B cell (primary cell): ENCODE measurements around the gene MREG. TPM values are rescaled to one million over a fixed set of nuclear protein-coding genes. Genes with fewer than 3 reads are reported as not detected.

Experiments
- ATAC-seq: fragments of 200-7000 bp; cut with Tn5 transposase; one replicate; pipeline ENCODE4 v1.10.0; 2021; ENCODE audit warnings: low read depth, mild to moderate bottlenecking, moderate number of reproducible peaks, moderate library complexity
- CTCF ChIA-PET: fragments of 350-600 bp; sonication (Branson Sonifier 250); formaldehyde crosslinking; loops from one replicate; lab custom pipeline; 2021; ENCODE audit warnings: antibody characterized with exemption, inconsistent platforms; lab: Charles Lee
- POLR2A ChIA-PET: fragments of 350-600 bp; sonication (Branson Sonifier 250); formaldehyde crosslinking; loops from one replicate; lab custom pipeline; 2021; ENCODE audit warnings: antibody characterized with exemption; lab: Charles Lee
- DNase-seq: peaks from one replicate; pipeline ENCODE4 v3.0.0; 2013
- H2AFZ ChIP-seq: 2 replicates; pipeline ENCODE4 v1.6.1; 2012; ENCODE audit warnings: mild to moderate bottlenecking, low read depth, low read length; ENCODE audit not compliant: insufficient read depth, poor library complexity, severe bottlenecking
- H3K27ac ChIP-seq, 2 donors: 1 replicate in 1 of 2; 2 replicates in 1 of 2; pipeline ENCODE4 v1.5.1; 2012 to 2013; ENCODE audit warnings: low read length in 2 of 2, mild to moderate bottlenecking in 2 of 2, moderate library complexity in 1 of 2
- H3K27me3 ChIP-seq, 4 experiments: fragments of 200-600 bp in 1 of 4; sonication (generic) in 1 of 4; replicated peaks in 1 of 4; 1 replicate in 2 of 4; 2 replicates in 2 of 4; pipeline versions ENCODE4 v1.6.1 to v1.7.0; 2013 to 2016; ENCODE audit warnings: low read length in 3 of 4, mild to moderate bottlenecking in 2 of 4, mixed read lengths in 1 of 4, moderate library complexity in 1 of 4; ENCODE audit not compliant: insufficient read depth in 4 of 4, control insufficient read depth in 3 of 4; ENCODE audit errors: control extremely low read depth in 1 of 4
- H3K36me3 ChIP-seq, 2 experiments: replicated peaks in 1 of 2; 1 replicate in 1 of 2; 2 replicates in 1 of 2; pipeline versions ENCODE4 v1.6.1 to v1.7.1; 2013; ENCODE audit warnings: low read length in 1 of 2; ENCODE audit not compliant: insufficient read depth in 2 of 2, control insufficient read depth in 1 of 2; ENCODE audit errors: control extremely low read depth in 1 of 2, extremely low read depth in 1 of 2
- H3K4me1 ChIP-seq, 2 donors: fragments of 200-600 bp in 1 of 2; sonication (generic) in 1 of 2; 1 replicate in 1 of 2; 2 replicates in 1 of 2; pipeline versions ENCODE4 v1.5.1 to v1.6.1; 2013 to 2017; ENCODE audit warnings: low read length in 2 of 2; ENCODE audit not compliant: control insufficient read depth in 2 of 2, insufficient read depth in 2 of 2
- H3K4me2 ChIP-seq: replicated peaks from 2 replicates; pipeline ENCODE3; 2012; ENCODE audit warnings: mild to moderate bottlenecking, low read depth, low read length; ENCODE audit not compliant: poor library complexity, severe bottlenecking
- H3K4me3 ChIP-seq, 5 experiments: fragments of 200-600 bp in 1 of 5; sonication (generic) in 1 of 5; 1 replicate in 3 of 5; 2 replicates in 2 of 5; pipeline versions ENCODE4 v1.5.1 to v1.7.0; 2011 to 2016; ENCODE audit warnings: low read length in 4 of 5, mild to moderate bottlenecking in 4 of 5, low read depth in 2 of 5, control low read depth in 1 of 5, moderate library complexity in 1 of 5; ENCODE audit not compliant: insufficient read depth in 1 of 5; ENCODE audit errors: control extremely low read depth in 1 of 5, extremely low read depth in 1 of 5
- H3K79me2 ChIP-seq: fragments of 200-600 bp; sonication (generic); one replicate; pipeline ENCODE4 v1.6.0; 2016; ENCODE audit warnings: low read length; ENCODE audit not compliant: control insufficient read depth, insufficient read depth
- H3K9ac ChIP-seq: fragments of 200-600 bp; sonication (generic); 2 replicates; pipeline ENCODE4 v1.6.1; 2017; ENCODE audit warnings: mild to moderate bottlenecking, low read length, moderate library complexity
- H3K9me3 ChIP-seq, 3 donors: one replicate each; pipeline versions ENCODE4 v1.6.1 to v1.7.1; 2013; ENCODE audit warnings: low read length in 2 of 3; ENCODE audit not compliant: control insufficient read depth in 2 of 3, insufficient read depth in 1 of 3; ENCODE audit errors: control extremely low read depth in 1 of 3
- H4K20me1 ChIP-seq: 2 replicates; pipeline ENCODE4 v1.6.0; 2012; ENCODE audit warnings: mild to moderate bottlenecking, low read length; ENCODE audit not compliant: insufficient read depth, control insufficient read depth, poor library complexity, severe bottlenecking
- H3K27ac Mint-ChIP-seq: one replicate; pipeline ENCODE4 v1.8.0; 2021; ENCODE audit warnings: mixed read lengths
- H3K27me3 Mint-ChIP-seq: one replicate; pipeline ENCODE4 v1.8.0; 2021; ENCODE audit warnings: mixed read lengths
- H3K4me1 Mint-ChIP-seq: one replicate; pipeline ENCODE4 v1.8.0; 2021; ENCODE audit warnings: mixed read lengths
- H3K4me3 Mint-ChIP-seq: one replicate; pipeline ENCODE4 v1.8.0; 2021; ENCODE audit warnings: mixed read lengths
- H3K9me3 Mint-ChIP-seq: one replicate; pipeline ENCODE4 v1.8.0; 2022; ENCODE audit warnings: mixed read lengths; ENCODE audit not compliant: insufficient read depth
- EZH2 ChIP-seq: IDR thresholded peaks from 2 replicates; pipeline ENCODE4 v1.6.1; 2012; ENCODE audit warnings: borderline replicate concordance, low read depth, mild to moderate bottlenecking, moderate library complexity, low read length; ENCODE audit not compliant: insufficient read depth, poor library complexity, severe bottlenecking
- WGBS: methylation state at CpG from one replicate; pipeline ENCODE4 v1.1.5; 2013; ENCODE audit warnings: missing lambda C conversion rate; ENCODE audit not compliant: insufficient coverage; 5-methylcytosine and 5-hydroxymethylcytosine counted together
- intact Hi-C: fragments of 100-400 bp; cut with micrococcal nuclease; formaldehyde crosslinking; loops from one replicate; pipeline ENCODE4 v1.10.0; 2022
- polyA plus RNA-seq: library from polyadenylated mRNA; depleted of rRNA; stranded (reverse); fragments of >200 nt; gene quantifications from 2 replicates; pipeline ENCODE4 v1.2.3, GENCODE V29; 2012
- total RNA-seq, 2 donors: library from RNA; stranded (reverse); fragments of 120-200 nt in 1 of 2; gene quantifications; 1 replicate in 1 of 2; 2 replicates in 1 of 2; pipeline versions ENCODE4 v1.2.3 to v1.2.4, GENCODE V29; 2013 to 2022
- TF ChIP-seq, protein P1 (sequence below): fragments of 200-600 bp; IDR thresholded peaks from one replicate; pipeline ENCODE4 v1.8.0; 2022; ENCODE audit warnings: antibody characterized with exemption, mild to moderate bottlenecking

Gene MREG
- total and polyA plus RNA-seq, 2 donors (not counting 1 experiment from before 2014, with no cell fraction given): 2.1 to 5.7 TPM

DNA sequence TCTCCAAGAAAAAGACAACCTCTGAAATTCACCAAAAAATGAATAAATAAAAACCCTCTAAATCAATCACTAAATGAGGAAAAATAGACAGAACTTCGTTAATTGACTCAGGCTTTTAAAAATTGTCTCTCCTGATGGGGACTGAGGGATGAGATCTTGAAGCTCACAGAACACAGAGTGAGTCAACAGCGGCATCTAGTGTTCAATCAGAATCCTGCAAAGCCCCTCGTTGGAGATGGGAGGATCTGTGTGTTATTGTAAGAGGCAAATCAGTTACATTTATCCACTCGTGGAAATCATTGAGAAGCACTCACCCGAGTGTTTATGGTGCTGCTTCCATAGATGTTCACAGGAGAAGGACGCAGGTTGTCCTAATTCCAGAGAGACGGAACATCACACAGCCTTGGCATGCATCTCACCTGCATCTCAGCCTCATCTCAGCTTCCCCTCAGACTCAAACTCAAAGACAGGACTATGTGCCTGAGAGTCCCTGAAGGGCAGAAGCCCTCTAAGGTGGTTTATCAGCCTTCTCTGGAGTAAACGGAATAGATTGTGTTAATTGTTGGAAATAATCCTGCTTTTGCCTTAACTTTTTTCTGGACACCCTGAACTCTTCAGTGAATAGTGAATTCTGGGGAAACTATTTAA, 82.0 kb downstream of the MREG start:
- no peaks in the 10 kb centered on the region for H3K79me2 ChIP-seq
- intact Hi-C loops: loop anchor here (1.0 kb wide), 1 partner anchor 477 kb away; no protein-coding TSS in a partner anchor
- POLR2A ChIA-PET: no interaction called here
- H3K36me3 ChIP-seq: no peaks in the 10 kb centered on the region
- no peak overlapping the region for H2AFZ ChIP-seq
- Mint-ChIP-seq H3K27ac (no peak overlapping the region), H3K9me3 (no peaks in the 10 kb centered on the region), H3K4me1 (no peaks in the 10 kb centered on the region), H3K27me3 (peaks cover 5% of the 10 kb centered on the region), H3K4me3 (no peak overlapping the region)
- no peak overlapping the region for H3K27ac ChIP-seq
- no peak overlapping the region for H3K4me3 ChIP-seq
- no peaks in the 10 kb centered on the region for H3K9me3 ChIP-seq
- peak; percentile 72 for ATAC-seq
- WGBS: 0% methylated on average over 5 of the region's 8 CpGs
- peak; percentile 63 for DNase-seq
- no peak overlapping the region for H3K9ac ChIP-seq
- no peaks in the 10 kb centered on the region for H3K27me3 ChIP-seq
- no peaks in the 10 kb centered on the region for H3K4me1 ChIP-seq
- no peak overlapping the region for H3K4me2 ChIP-seq
- TF ChIP-seq, protein P1, sequence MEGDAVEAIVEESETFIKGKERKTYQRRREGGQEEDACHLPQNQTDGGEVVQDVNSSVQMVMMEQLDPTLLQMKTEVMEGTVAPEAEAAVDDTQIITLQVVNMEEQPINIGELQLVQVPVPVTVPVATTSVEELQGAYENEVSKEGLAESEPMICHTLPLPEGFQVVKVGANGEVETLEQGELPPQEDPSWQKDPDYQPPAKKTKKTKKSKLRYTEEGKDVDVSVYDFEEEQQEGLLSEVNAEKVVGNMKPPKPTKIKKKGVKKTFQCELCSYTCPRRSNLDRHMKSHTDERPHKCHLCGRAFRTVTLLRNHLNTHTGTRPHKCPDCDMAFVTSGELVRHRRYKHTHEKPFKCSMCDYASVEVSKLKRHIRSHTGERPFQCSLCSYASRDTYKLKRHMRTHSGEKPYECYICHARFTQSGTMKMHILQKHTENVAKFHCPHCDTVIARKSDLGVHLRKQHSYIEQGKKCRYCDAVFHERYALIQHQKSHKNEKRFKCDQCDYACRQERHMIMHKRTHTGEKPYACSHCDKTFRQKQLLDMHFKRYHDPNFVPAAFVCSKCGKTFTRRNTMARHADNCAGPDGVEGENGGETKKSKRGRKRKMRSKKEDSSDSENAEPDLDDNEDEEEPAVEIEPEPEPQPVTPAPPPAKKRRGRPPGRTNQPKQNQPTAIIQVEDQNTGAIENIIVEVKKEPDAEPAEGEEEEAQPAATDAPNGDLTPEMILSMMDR: peak; percentile 96
- no peak for TF ChIP-seq EZH2
- CTCF ChIA-PET: interaction anchor here (0.6 to 3.1 kb wide), 15 partner anchors 8 to 661 kb away, joined by 3 to 20 read pairs (median 4); no protein-coding TSS in a partner anchor
- H4K20me1 ChIP-seq: no peaks in the 10 kb centered on the region

DNA sequence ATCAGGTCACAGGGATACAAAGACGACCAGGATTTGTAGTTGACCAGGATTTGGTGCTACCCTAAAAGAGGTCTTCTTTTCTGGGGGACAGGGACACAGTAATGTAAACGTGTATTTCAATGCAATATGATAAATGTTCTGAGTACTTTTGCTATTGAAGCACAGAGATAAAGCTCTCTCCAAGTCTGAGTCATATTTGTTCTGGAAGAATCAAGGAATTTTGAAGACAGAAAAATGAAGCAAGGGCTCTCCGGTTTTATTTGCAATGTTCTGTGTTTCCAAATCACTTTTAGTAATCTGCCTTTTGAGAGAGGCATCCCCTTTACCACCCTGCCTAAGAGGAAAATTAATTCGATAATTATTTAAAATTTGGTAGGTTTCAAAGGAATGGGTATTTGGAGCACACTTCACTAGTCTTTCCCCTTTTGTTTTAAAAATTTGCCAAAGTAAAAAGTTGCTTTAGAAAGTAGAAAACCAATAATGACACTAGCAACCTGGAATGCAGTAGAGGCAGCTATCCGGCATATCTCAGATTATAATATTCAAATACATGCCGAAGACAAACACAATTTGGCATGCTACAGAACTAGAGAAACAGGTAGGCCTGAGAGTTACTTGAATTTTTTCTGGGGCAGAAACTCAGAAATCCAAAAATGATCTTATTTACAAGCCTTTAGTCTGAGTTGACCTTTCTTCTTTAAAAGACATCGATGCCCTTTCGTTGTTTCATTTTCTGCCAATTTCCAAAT, 82.7 kb downstream of the MREG start:
- DNase-seq (no peak), ATAC-seq (no peak)
- ChIA-PET CTCF (interaction anchor here (0.6 to 3.1 kb wide), 12 partner anchors 9 to 660 kb away, joined by 3 to 20 read pairs (median 4); no protein-coding TSS in a partner anchor), POLR2A (no interaction called here)
- no peaks in the 10 kb centered on the region for H3K9me3 ChIP-seq
- no peak overlapping the region for H3K27ac ChIP-seq
- TF ChIP-seq, protein P1: no peak
- no peak for TF ChIP-seq EZH2
- H3K4me3 ChIP-seq: no peak overlapping the region
- Mint-ChIP-seq H3K27ac (no peak overlapping the region), H3K4me3 (no peak overlapping the region), H3K9me3 (no peaks in the 10 kb centered on the region), H3K27me3 (peaks cover 5% of the 10 kb centered on the region), H3K4me1 (no peaks in the 10 kb centered on the region)
- no peaks in the 10 kb centered on the region for H3K36me3 ChIP-seq
- no peaks in the 10 kb centered on the region for H3K27me3 ChIP-seq
- H4K20me1 ChIP-seq: no peaks in the 10 kb centered on the region
- no peaks in the 10 kb centered on the region for H3K79me2 ChIP-seq
- no peak overlapping the region for H2AFZ ChIP-seq
- H3K4me2 ChIP-seq: no peak overlapping the region
- H3K9ac ChIP-seq: no peak overlapping the region
- no peaks in the 10 kb centered on the region for H3K4me1 ChIP-seq
- 86% methylated on average over 4 of the region's 8 CpGs for WGBS
- intact Hi-C loops: loop anchor here (1.0 kb wide), 1 partner anchor 476 kb away; no protein-coding TSS in a partner anchor
